ENCODE results near the gene ARNT2. TPM values are rescaled to one million over a fixed set of nuclear protein-coding genes. Genes with fewer than 3 reads are reported as not detected.

ARNT2 gene
- polyA plus RNA-seq, 2 of the 4 experiments (the other 2 are of a cell fraction) = 8.9 to 17.0 TPM

GRCh38 chr15:80626643-80627120 lies 222.5 kb downstream of the ARNT2 start:
- H3K4me1 ChIP-seq = no peaks in the 10 kb centered on the region
- DNase-seq (ENCODE audit: low read depth in 1 of 2, low spot score in 1 of 2) (no peak), ATAC-seq (no peak), FAIRE-seq (no peak)
- WGBS (ENCODE audit: missing lambda C conversion rate) = 42% methylated on average over 1 of the region's 1 CpG
- peaks cover 39% of the 10 kb centered on the region for H3K9me3 ChIP-seq
- no peak overlapping the region for H3K27ac ChIP-seq
- no peak overlapping the region for H3K4me2 ChIP-seq
- CTCF ChIA-PET = no interaction called here
- no peak overlapping the region for H3K4me3 ChIP-seq
- POLR2A ChIA-PET = no interaction called here
- TF ChIP-seq KDM5A (IDR thresholded peaks at IDR 0.05) = no peak
- no peak for TF ChIP-seq BHLHE40 (IDR thresholded peaks at IDR 0.05; ENCODE audit: low read depth, low read length)
- TF ChIP-seq JUNB (IDR thresholded peaks at IDR 0.05) = no peak
- no peak for TF ChIP-seq CEBPB (IDR thresholded peaks at IDR 0.05)

- FAIRE-seq (no peak), ATAC-seq (no peak), DNase-seq (ENCODE audit: low read depth in 1 of 2, low spot score in 1 of 2) (no peak)
- ChIA-PET POLR2A (no interaction called here), CTCF (interaction anchor here (1.0 to 2.7 kb wide), 8 partner anchors 9 to 150 kb away, joined by 3 to 8 read pairs (median 4); partner anchors contain the start of gene CEMIP)
- no peak for TF ChIP-seq HOXA7 (CRISPR knock-in tag; IDR thresholded peaks at IDR 0.05)
- TF ChIP-seq TP53 (CRISPR knock-in tag; IDR thresholded peaks at IDR 0.05) = no peak
- TF ChIP-seq MAZ (IDR thresholded peaks at IDR 0.05; ENCODE audit: borderline replicate concordance, low read depth, low read length) = no peak
- no peak overlapping the region for H3K4me2 ChIP-seq
- no peak overlapping the region for H3K27ac ChIP-seq
- 75% methylated on average over 3 of the region's 3 CpGs for WGBS (ENCODE audit: missing lambda C conversion rate)
- H3K9me3 ChIP-seq = peaks cover 15% of the 10 kb centered on the region; the same call in 1 of the 3 replicates
- H3K4me3 ChIP-seq = no peak overlapping the region
- H3K4me1 ChIP-seq = no peaks in the 10 kb centered on the region
These were observed 225.2 kb downstream of the ARNT2 start for GRCh38 chr15:80629355-80629754.

- FAIRE-seq (no peak), ATAC-seq (no peak), DNase-seq (ENCODE audit: low read depth in 1 of 2, low spot score in 1 of 2) (no peak)
- POLR2A ChIA-PET = no interaction called here
- Histone ChIP-seq H3K4me3 (no peak overlapping the region), H3K4me2 (no peak overlapping the region), H3K4me1 (no peaks in the 10 kb centered on the region), H3K9me3 (peaks cover 9% of the 10 kb centered on the region; the same call in 1 of the 3 replicates), H3K27ac (no peak overlapping the region)
- CTCF ChIA-PET = interaction anchor here (0.6 to 2.7 kb wide), 6 partner anchors 8 to 1834 kb away, joined by 3 to 8 read pairs (median 3); no protein-coding TSS in a partner anchor
- TF ChIP-seq HOXB5 (CRISPR knock-in tag; IDR thresholded peaks at IDR 0.05) = no peak
- TF ChIP-seq ZNF302 (CRISPR knock-in tag; IDR thresholded peaks at IDR 0.05) = no peak
- TF ChIP-seq, protein P1, sequence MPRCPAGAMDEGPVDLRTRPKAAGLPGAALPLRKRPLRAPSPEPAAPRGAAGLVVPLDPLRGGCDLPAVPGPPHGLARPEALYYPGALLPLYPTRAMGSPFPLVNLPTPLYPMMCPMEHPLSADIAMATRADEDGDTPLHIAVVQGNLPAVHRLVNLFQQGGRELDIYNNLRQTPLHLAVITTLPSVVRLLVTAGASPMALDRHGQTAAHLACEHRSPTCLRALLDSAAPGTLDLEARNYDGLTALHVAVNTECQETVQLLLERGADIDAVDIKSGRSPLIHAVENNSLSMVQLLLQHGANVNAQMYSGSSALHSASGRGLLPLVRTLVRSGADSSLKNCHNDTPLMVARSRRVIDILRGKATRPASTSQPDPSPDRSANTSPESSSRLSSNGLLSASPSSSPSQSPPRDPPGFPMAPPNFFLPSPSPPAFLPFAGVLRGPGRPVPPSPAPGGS (IDR thresholded peaks at IDR 0.05) = no peak
- no peak for TF ChIP-seq SREBF2 (IDR thresholded peaks at IDR 0.05)
- no peak for TF ChIP-seq KDM1A (IDR thresholded peaks at IDR 0.05; ENCODE audit: low read depth)
- TF ChIP-seq HEYL (CRISPR knock-in tag; IDR thresholded peaks at IDR 0.05) = no peak
- TF ChIP-seq RCOR1 (IDR thresholded peaks at IDR 0.05; ENCODE audit: low read depth, low read length) = no peak
- TF ChIP-seq HOXB13 (CRISPR knock-in tag; IDR thresholded peaks at IDR 0.05; ENCODE audit: low read depth) = no peak
- TF ChIP-seq ATOH8 (CRISPR knock-in tag; IDR thresholded peaks at IDR 0.05; ENCODE audit: low read depth) = no peak
- WGBS (ENCODE audit: missing lambda C conversion rate) = 75% methylated on average over 7 of the region's 7 CpGs
These were observed 226.8 kb downstream of the ARNT2 start for GRCh38 chr15:80630981-80631380.

DNA sequence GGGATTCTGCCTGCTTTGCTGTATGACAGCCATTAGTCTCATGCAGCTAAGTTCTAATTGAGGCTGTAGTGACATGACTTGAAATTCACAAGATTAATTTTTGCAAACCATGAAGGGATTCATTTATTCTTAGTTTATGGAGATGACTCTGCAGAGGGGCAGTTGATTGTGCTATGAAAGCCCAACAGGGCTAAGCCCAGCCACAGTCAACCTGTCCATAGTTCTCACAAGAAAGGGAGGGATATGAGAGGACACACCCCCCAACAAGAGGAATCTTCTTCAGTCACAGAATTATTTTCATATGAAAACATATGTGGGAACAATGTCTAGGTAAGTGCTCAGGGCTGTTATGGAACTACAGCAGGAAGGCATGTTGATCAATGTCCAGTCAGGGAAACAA lies 229.0 kb downstream of the ARNT2 start:
- ChIA-PET POLR2A (no interaction called here), CTCF (no interaction called here)
- FAIRE-seq = no peak

More for the DNA sequence above, 229.0 kb downstream of the ARNT2 start:
- H3K4me2 ChIP-seq = no peak overlapping the region
- ATAC-seq (no peak), DNase-seq (ENCODE audit: low read depth in 1 of 2, low spot score in 1 of 2) (no peak)
- no peak overlapping the region for H3K4me3 ChIP-seq
- H3K27ac ChIP-seq = no peak overlapping the region
- no peaks in the 10 kb centered on the region for H3K4me1 ChIP-seq
- H3K9me3 ChIP-seq = no peaks in the 10 kb centered on the region
- TF ChIP-seq EHF (CRISPR knock-in tag; IDR thresholded peaks at IDR 0.05) (no peak), RFX5 (IDR thresholded peaks at IDR 0.05) (no peak), CHD4 (IDR thresholded peaks at IDR 0.05; ENCODE audit: borderline replicate concordance) (no peak), HDAC2 (IDR thresholded peaks at IDR 0.05) (no peak), ELK1 (IDR thresholded peaks at IDR 0.05; ENCODE audit: low read depth, low read length) (no peak), CBX2 (IDR thresholded peaks at IDR 0.05; ENCODE audit: borderline replicate concordance, low read depth) (no peak)
- TF ChIP-seq, protein P2, sequence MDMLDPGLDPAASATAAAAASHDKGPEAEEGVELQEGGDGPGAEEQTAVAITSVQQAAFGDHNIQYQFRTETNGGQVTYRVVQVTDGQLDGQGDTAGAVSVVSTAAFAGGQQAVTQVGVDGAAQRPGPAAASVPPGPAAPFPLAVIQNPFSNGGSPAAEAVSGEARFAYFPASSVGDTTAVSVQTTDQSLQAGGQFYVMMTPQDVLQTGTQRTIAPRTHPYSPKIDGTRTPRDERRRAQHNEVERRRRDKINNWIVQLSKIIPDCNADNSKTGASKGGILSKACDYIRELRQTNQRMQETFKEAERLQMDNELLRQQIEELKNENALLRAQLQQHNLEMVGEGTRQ (IDR thresholded peaks at IDR 0.05) = no peak
- TF ChIP-seq, protein P3, sequence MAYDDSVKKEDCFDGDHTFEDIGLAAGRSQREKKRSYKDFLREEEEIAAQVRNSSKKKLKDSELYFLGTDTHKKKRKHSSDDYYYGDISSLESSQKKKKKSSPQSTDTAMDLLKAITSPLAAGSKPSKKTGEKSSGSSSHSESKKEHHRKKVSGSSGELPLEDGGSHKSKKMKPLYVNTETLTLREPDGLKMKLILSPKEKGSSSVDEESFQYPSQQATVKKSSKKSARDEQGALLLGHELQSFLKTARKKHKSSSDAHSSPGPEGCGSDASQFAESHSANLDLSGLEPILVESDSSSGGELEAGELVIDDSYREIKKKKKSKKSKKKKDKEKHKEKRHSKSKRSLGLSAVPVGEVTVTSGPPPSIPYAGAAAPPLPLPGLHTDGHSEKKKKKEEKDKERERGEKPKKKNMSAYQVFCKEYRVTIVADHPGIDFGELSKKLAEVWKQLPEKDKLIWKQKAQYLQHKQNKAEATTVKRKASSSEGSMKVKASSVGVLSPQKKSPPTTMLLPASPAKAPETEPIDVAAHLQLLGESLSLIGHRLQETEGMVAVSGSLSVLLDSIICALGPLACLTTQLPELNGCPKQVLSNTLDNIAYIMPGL (CRISPR knock-in tag; IDR thresholded peaks at IDR 0.05; ENCODE audit: borderline replicate concordance) = no peak
- TF ChIP-seq, protein P1 (IDR thresholded peaks at IDR 0.05) = no peak

All from A549 (cell line).